Upper lobe of left lung (tissue), 4 donors: ENCODE measurements around the gene PARD3B.

ENCODE experiments used
- EP300 ChIP-seq, 4 donors: sonication (generic); formaldehyde crosslinking; IDR thresholded peaks; one replicate each; pipeline ENCODE4 v1.5.1; 2017; ENCODE audit warnings: antibody characterized with exemption in 4 of 4, control low read depth in 2 of 4
- TF ChIP-seq, protein P1 (sequence below), 6 experiments: fragments of 450-650 bp in 4 of 6; fragments of 200-600 bp in 2 of 6; sonication (generic) in 2 of 6; IDR thresholded peaks; one replicate each; pipeline ENCODE4 v1.5.1; 2016 to 2019; ENCODE audit warnings: antibody characterized with exemption in 6 of 6

DNA sequence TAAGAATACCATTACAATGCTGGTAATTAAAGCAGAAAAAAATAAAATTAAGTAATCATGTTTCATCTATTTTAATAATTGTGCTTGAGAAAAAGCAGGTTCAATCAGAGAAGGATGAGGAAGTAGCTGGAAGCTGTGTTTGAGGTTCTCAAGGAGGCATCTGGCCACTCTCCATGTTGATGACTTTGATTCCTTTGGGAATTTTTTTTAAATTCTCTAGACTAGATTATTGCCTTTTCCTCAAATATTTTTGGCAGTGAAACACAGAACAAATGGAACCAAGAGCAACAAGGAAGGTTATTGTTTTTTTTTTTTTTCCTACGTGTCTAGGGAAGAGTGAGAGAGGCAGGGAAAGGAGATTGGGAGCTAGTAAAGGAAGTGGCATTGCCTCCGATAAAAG lies 1037.1 kb downstream of the PARD3B start:
- TF ChIP-seq, protein P1, sequence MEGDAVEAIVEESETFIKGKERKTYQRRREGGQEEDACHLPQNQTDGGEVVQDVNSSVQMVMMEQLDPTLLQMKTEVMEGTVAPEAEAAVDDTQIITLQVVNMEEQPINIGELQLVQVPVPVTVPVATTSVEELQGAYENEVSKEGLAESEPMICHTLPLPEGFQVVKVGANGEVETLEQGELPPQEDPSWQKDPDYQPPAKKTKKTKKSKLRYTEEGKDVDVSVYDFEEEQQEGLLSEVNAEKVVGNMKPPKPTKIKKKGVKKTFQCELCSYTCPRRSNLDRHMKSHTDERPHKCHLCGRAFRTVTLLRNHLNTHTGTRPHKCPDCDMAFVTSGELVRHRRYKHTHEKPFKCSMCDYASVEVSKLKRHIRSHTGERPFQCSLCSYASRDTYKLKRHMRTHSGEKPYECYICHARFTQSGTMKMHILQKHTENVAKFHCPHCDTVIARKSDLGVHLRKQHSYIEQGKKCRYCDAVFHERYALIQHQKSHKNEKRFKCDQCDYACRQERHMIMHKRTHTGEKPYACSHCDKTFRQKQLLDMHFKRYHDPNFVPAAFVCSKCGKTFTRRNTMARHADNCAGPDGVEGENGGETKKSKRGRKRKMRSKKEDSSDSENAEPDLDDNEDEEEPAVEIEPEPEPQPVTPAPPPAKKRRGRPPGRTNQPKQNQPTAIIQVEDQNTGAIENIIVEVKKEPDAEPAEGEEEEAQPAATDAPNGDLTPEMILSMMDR (IDR thresholded peaks at IDR 0.05), result no peak
- no peak for TF ChIP-seq EP300 (IDR thresholded peaks at IDR 0.05)
